GM23338 (cell line): Measurements from ENCODE around the gene DEFB123. TPM values are rescaled to one million over a fixed set of nuclear protein-coding genes. Genes with fewer than 3 reads are reported as not detected.

ENCODE experiments used
- ATAC-seq: fragments of 200-7000 bp; cut with Tn5 transposase; 3 replicates; pipeline ENCODE4 v1.9.1; 2020
- DNase-seq: peaks from one replicate; pipeline ENCODE4 v3.0.0-alpha.2; 2015; ENCODE audit warnings: low spot score
- H2AFZ ChIP-seq: fragments of 200-600 bp; sonication (generic); 2 replicates; pipeline ENCODE4 v1.8.0; 2016; ENCODE audit warnings: antibody characterized with exemption, mild to moderate bottlenecking, moderate library complexity
- H3F3A ChIP-seq: fragments of 200-600 bp; sonication (generic); replicated peaks from 2 replicates; pipeline ENCODE4 v1.8.0; 2017; ENCODE audit warnings: antibody characterized with exemption, mixed run types, low read depth
- H3K27ac ChIP-seq: fragments of 200-600 bp; sonication (generic); 2 replicates; pipeline ENCODE4 v1.6.1; 2016; ENCODE audit warnings: low read depth
- H3K27me3 ChIP-seq: fragments of 200-600 bp; sonication (generic); 2 replicates; pipeline ENCODE4 v1.8.0; 2016; ENCODE audit warnings: mild to moderate bottlenecking, mixed run types, moderate library complexity; ENCODE audit not compliant: insufficient read depth
- H3K36me3 ChIP-seq: fragments of 200-600 bp; sonication (generic); 2 replicates; pipeline ENCODE4 v1.8.0; 2016; ENCODE audit warnings: mild to moderate bottlenecking; ENCODE audit not compliant: insufficient read depth
- H3K4me1 ChIP-seq: fragments of 200-600 bp; sonication (generic); 2 replicates; pipeline ENCODE4 v1.8.0; 2016; ENCODE audit warnings: mild to moderate bottlenecking, moderate library complexity; ENCODE audit not compliant: insufficient read depth
- H3K4me2 ChIP-seq: fragments of 200-600 bp; sonication (generic); 2 replicates; pipeline ENCODE4 v1.7.1; 2017; ENCODE audit warnings: mixed run types
- H3K4me3 ChIP-seq: fragments of 200-600 bp; sonication (generic); 2 replicates; pipeline ENCODE4 v1.6.1; 2016; ENCODE audit warnings: mixed run types
- H3K79me2 ChIP-seq: fragments of 200-600 bp; sonication (generic); replicated peaks from 2 replicates; pipeline ENCODE4 v1.8.0; 2017; ENCODE audit warnings: mild to moderate bottlenecking; ENCODE audit not compliant: insufficient read depth
- H3K9me2 ChIP-seq: fragments of 200-600 bp; sonication (generic); 2 replicates; pipeline ENCODE4 v1.8.0; 2017; ENCODE audit not compliant: insufficient read depth
- H4K20me1 ChIP-seq: fragments of 200-600 bp; sonication (generic); replicated peaks from 2 replicates; pipeline ENCODE4 v1.8.0; 2017; ENCODE audit warnings: mild to moderate bottlenecking; ENCODE audit not compliant: insufficient read depth
- H3K27ac Mint-ChIP-seq: 2 replicates; pipeline ENCODE4 v1.8.0; 2020; ENCODE audit warnings: inconsistent platforms, mild to moderate bottlenecking, moderate library complexity, mixed read lengths
- H3K27me3 Mint-ChIP-seq: 3 replicates; pipeline ENCODE4 v1.8.0; 2022; ENCODE audit warnings: low read depth, mild to moderate bottlenecking, moderate library complexity, mixed read lengths, inconsistent platforms; ENCODE audit not compliant: insufficient read depth, poor library complexity
- H3K36me3 Mint-ChIP-seq: 3 replicates; pipeline ENCODE4 v1.8.0; 2021; ENCODE audit warnings: low read depth, mild to moderate bottlenecking, inconsistent platforms, moderate library complexity, mixed read lengths
- H3K4me1 Mint-ChIP-seq: 3 replicates; pipeline ENCODE4 v1.8.0; 2020; ENCODE audit warnings: mild to moderate bottlenecking, inconsistent platforms, mixed read lengths
- H3K4me3 Mint-ChIP-seq: 3 replicates; pipeline ENCODE4 v1.8.0; 2021; ENCODE audit warnings: moderate library complexity, mild to moderate bottlenecking, inconsistent platforms, mixed read lengths
- H3K9me3 Mint-ChIP-seq: 3 replicates; pipeline ENCODE4 v1.8.0; 2020; ENCODE audit warnings: moderate library complexity, mild to moderate bottlenecking, inconsistent platforms, mixed read lengths
- CREB1 ChIP-seq: fragments of 250-450 bp; sonication (Bioruptor Pico); IDR thresholded peaks from 2 replicates; pipeline ENCODE4 v1.5.0; 2020; ENCODE audit warnings: low read depth, mild to moderate bottlenecking, moderate library complexity
- CTCF ChIP-seq, 2 experiments: fragments of 200-600 bp in 1 of 2; sonication (generic) in 1 of 2; conservative IDR thresholded peaks; 2 replicates each; pipeline versions ENCODE4 v1.5.1 to v1.6.1; 2016 to 2017; ENCODE audit warnings: antibody characterized with exemption in 2 of 2, low read depth in 2 of 2, mild to moderate bottlenecking in 2 of 2, moderate library complexity in 1 of 2
- EZH2 ChIP-seq: fragments of 200-600 bp; sonication (generic); IDR thresholded peaks from one replicate; pipeline ENCODE4 v1.8.0; 2017; ENCODE audit warnings: antibody characterized with exemption, mild to moderate bottlenecking, low read depth; ENCODE audit not compliant: unreplicated experiment
- EZH2phosphoT487 ChIP-seq: fragments of 200-600 bp; sonication (generic); IDR thresholded peaks from one replicate; pipeline ENCODE4 v1.8.1; 2018; ENCODE audit warnings: antibody characterized with exemption; ENCODE audit not compliant: unreplicated experiment
- JUNB ChIP-seq: IDR thresholded peaks from one replicate; pipeline ENCODE4 v1.6.1; 2016; ENCODE audit warnings: antibody characterized with exemption; ENCODE audit not compliant: unreplicated experiment
- NANOG ChIP-seq: IDR thresholded peaks from 2 replicates; pipeline ENCODE4 v1.6.1; 2016; ENCODE audit warnings: antibody characterized with exemption, borderline replicate concordance
- POLR2AphosphoS5 ChIP-seq: IDR thresholded peaks from 2 replicates; pipeline ENCODE4 v1.6.1; 2016; ENCODE audit warnings: antibody characterized with exemption, low read depth
- STAT1 ChIP-seq: IDR thresholded peaks from one replicate; pipeline ENCODE4 v1.6.1; 2016; ENCODE audit warnings: antibody characterized with exemption; ENCODE audit not compliant: unreplicated experiment
- ZNF114 ChIP-seq: fragments of 250-450 bp; sonication (Bioruptor Pico); IDR thresholded peaks from 2 replicates; pipeline ENCODE4 v1.5.0; 2020; ENCODE audit warnings: mild to moderate bottlenecking, moderate library complexity
- ZNF331 ChIP-seq: fragments of 250-450 bp; sonication (Bioruptor Pico); IDR thresholded peaks from 2 replicates; pipeline ENCODE4 v1.5.0; 2020; ENCODE audit warnings: low read depth, mild to moderate bottlenecking, moderate library complexity
- ZNF462 ChIP-seq: fragments of 250-450 bp; sonication (Bioruptor Pico); IDR thresholded peaks from 2 replicates; pipeline ENCODE4 v1.5.0; 2020; ENCODE audit warnings: mild to moderate bottlenecking, moderate library complexity
- polyA plus RNA-seq: library from polyadenylated mRNA; unstranded; fragments of >200 nt; fragmentation: Nextera tagmentation; extraction: Ambion mirVana; gene quantifications from 2 replicates; pipeline ENCODE4 v1.2.1, GENCODE V29; 2016
- total RNA-seq: library from RNA; depleted of rRNA; stranded (reverse); fragments of >200 nt; shearing (Covaris generic); gene quantifications from 2 replicates; pipeline ENCODE4 v1.2.3, GENCODE V29; 2014
- TF ChIP-seq, protein P1 (sequence below): IDR thresholded peaks from one replicate; pipeline ENCODE4 v1.6.1; 2018; ENCODE audit warnings: antibody characterized with exemption; ENCODE audit not compliant: unreplicated experiment
- TF ChIP-seq, protein P2 (sequence below): IDR thresholded peaks from 2 replicates; pipeline ENCODE4 v1.6.1; 2016; ENCODE audit warnings: antibody characterized with exemption

DEFB123 gene
- total and polyA plus RNA-seq, 2 experiments from 2014 or later = not detected

- Histone ChIP-seq H3K27ac (no peak overlapping the region), H3K36me3 (no peaks in the 10 kb centered on the region), H3K27me3 (no peaks in the 10 kb centered on the region), H3K4me2 (no peak overlapping the region), H3K79me2 (no peaks in the 10 kb centered on the region), H4K20me1 (no peaks in the 10 kb centered on the region), H2AFZ (no peak overlapping the region), H3K9me2 (peaks cover 6% of the 10 kb centered on the region; the same call in 1 of the 2 replicates), H3K4me1 (no peaks in the 10 kb centered on the region), H3F3A (no peaks in the 10 kb centered on the region), H3K4me3 (no peak overlapping the region)
- Mint-ChIP-seq H3K9me3 (peaks cover 22% of the 10 kb centered on the region), H3K4me1 (no peaks in the 10 kb centered on the region), H3K27me3 (peaks cover 4% of the 10 kb centered on the region), H3K27ac (no peak overlapping the region), H3K4me3 (no peak overlapping the region), H3K36me3 (peaks cover 23% of the 10 kb centered on the region)
- no peak for TF ChIP-seq EZH2phosphoT487
- no peak for TF ChIP-seq STAT1
- no peak for TF ChIP-seq ZNF462 (CRISPR knock-in tag)
- TF ChIP-seq, protein P1, sequence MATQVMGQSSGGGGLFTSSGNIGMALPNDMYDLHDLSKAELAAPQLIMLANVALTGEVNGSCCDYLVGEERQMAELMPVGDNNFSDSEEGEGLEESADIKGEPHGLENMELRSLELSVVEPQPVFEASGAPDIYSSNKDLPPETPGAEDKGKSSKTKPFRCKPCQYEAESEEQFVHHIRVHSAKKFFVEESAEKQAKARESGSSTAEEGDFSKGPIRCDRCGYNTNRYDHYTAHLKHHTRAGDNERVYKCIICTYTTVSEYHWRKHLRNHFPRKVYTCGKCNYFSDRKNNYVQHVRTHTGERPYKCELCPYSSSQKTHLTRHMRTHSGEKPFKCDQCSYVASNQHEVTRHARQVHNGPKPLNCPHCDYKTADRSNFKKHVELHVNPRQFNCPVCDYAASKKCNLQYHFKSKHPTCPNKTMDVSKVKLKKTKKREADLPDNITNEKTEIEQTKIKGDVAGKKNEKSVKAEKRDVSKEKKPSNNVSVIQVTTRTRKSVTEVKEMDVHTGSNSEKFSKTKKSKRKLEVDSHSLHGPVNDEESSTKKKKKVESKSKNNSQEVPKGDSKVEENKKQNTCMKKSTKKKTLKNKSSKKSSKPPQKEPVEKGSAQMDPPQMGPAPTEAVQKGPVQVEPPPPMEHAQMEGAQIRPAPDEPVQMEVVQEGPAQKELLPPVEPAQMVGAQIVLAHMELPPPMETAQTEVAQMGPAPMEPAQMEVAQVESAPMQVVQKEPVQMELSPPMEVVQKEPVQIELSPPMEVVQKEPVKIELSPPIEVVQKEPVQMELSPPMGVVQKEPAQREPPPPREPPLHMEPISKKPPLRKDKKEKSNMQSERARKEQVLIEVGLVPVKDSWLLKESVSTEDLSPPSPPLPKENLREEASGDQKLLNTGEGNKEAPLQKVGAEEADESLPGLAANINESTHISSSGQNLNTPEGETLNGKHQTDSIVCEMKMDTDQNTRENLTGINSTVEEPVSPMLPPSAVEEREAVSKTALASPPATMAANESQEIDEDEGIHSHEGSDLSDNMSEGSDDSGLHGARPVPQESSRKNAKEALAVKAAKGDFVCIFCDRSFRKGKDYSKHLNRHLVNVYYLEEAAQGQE = no peak
- TF ChIP-seq ZNF331 (CRISPR knock-in tag) = no peak
- no peak for TF ChIP-seq EZH2
- TF ChIP-seq CTCF (conservative IDR thresholded peaks at IDR 0.05; ENCODE audit: low read depth in 2 of 2) = no peak
- no peak for TF ChIP-seq NANOG
- no peak for TF ChIP-seq ZNF114 (CRISPR knock-in tag)
- no peak for TF ChIP-seq CREB1 (CRISPR knock-in tag)
- TF ChIP-seq JUNB = no peak
- no peak for TF ChIP-seq POLR2AphosphoS5
- TF ChIP-seq, protein P2, sequence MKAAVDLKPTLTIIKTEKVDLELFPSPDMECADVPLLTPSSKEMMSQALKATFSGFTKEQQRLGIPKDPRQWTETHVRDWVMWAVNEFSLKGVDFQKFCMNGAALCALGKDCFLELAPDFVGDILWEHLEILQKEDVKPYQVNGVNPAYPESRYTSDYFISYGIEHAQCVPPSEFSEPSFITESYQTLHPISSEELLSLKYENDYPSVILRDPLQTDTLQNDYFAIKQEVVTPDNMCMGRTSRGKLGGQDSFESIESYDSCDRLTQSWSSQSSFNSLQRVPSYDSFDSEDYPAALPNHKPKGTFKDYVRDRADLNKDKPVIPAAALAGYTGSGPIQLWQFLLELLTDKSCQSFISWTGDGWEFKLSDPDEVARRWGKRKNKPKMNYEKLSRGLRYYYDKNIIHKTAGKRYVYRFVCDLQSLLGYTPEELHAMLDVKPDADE = no peak
- DNase-seq (no peak), ATAC-seq (no peak)
Measured at GRCh38 chr20:31403886-31404285, 36.5 kb upstream of the DEFB123 start.
